HepG2 (cell line): ENCODE results near the gene CELF2. TPM values are rescaled to one million over a fixed set of nuclear protein-coding genes. Genes with fewer than 3 reads are reported as not detected.

Experiments used
- ATAC-seq: fragments of 200-7000 bp; cut with Tn5 transposase; 3 replicates; pipeline ENCODE4 v1.9.1; 2020; ENCODE audit warnings: mild to moderate bottlenecking, moderate library complexity
- BruUV-seq: library from RNA; stranded (reverse); fragments of 400-500 nt; replicated peaks from 2 replicates; lab custom pipeline; 2021; lab: Mats Ljungman, UMichigan
- CTCF ChIA-PET: fragments of 300-600 bp; formaldehyde crosslinking; extraction: SDS; loops from one replicate; lab custom pipeline; 2021; ENCODE audit warnings: low total read pairs, inconsistent platforms, low intra/inter-chr PET ratio; lab: Yijun Ruan, JAX
- POLR2A ChIA-PET: fragments of 350-600 bp; sonication (Branson Sonifier 250); formaldehyde crosslinking; loops from one replicate; lab custom pipeline; 2020; ENCODE audit warnings: antibody characterized with exemption, inconsistent platforms; lab: Yijun Ruan, JAX
- DNase-seq: peaks from one replicate; pipeline ENCODE4 v3.0.0-alpha.2; 2015; ENCODE audit warnings: low spot score
- FAIRE-seq: peaks from 3 replicates; lab custom pipeline; 2011; peaks lifted over from hg19 to GRCh38; lab: Jason Lieb, UNC
- H2AFZ ChIP-seq: one replicate; pipeline ENCODE4 v1.6.1; 2011; ENCODE audit warnings: low read length, inconsistent platforms
- H3K27ac ChIP-seq: fragments of 300-600 bp; 3 replicates; pipeline ENCODE4 v1.8.0; 2011; ENCODE audit warnings: mixed run types, mild to moderate bottlenecking, mixed read lengths, low read length, inconsistent platforms; ENCODE audit not compliant: insufficient read depth; ENCODE audit errors: extremely low read length
- H3K27me3 ChIP-seq, 2 experiments: fragments of 200-600 bp in 1 of 2; 2 replicates in 1 of 2; 3 replicates in 1 of 2; pipeline versions ENCODE4 v1.6.0 to v1.8.0; 2011; ENCODE audit warnings: low read length in 2 of 2, mild to moderate bottlenecking in 2 of 2, moderate library complexity in 2 of 2, inconsistent platforms in 1 of 2; ENCODE audit not compliant: insufficient read depth in 2 of 2, control insufficient read depth in 1 of 2
- H3K36me3 ChIP-seq, 2 experiments: fragments of 200-600 bp in 1 of 2; replicated peaks in 1 of 2; 2 replicates in 1 of 2; 3 replicates in 1 of 2; pipeline versions ENCODE4 v1.5.1 to v1.8.0; 2011; ENCODE audit warnings: low read length in 2 of 2, inconsistent platforms in 1 of 2; ENCODE audit not compliant: insufficient read depth in 2 of 2, control insufficient read depth in 1 of 2
- H3K4me1 ChIP-seq: 2 replicates; pipeline ENCODE4 v1.5.1; 2012; ENCODE audit warnings: low read length, inconsistent platforms; ENCODE audit not compliant: insufficient read depth
- H3K4me2 ChIP-seq: 2 replicates; pipeline ENCODE4 v1.6.0; 2011; ENCODE audit warnings: low read depth, low read length, inconsistent platforms
- H3K4me3 ChIP-seq, 3 experiments: fragments of 200-600 bp in 1 of 3; sonication (generic), shearing (Covaris generic) in 1 of 3; replicated peaks in 1 of 3; 2 replicates each; pipeline ENCODE4 v1.5.1; 2011 to 2016; ENCODE audit warnings: low read length in 3 of 3, inconsistent platforms in 2 of 3, low read depth in 2 of 3, mild to moderate bottlenecking in 2 of 3, control low read depth in 1 of 3, mixed read lengths in 1 of 3; ENCODE audit not compliant: insufficient read depth in 1 of 3
- H3K79me2 ChIP-seq: one replicate; pipeline ENCODE4 v1.6.1; 2011; ENCODE audit warnings: low read length, inconsistent platforms; ENCODE audit not compliant: insufficient read depth
- H3K9ac ChIP-seq: 2 replicates; pipeline ENCODE4 v1.6.0; 2011; ENCODE audit warnings: mild to moderate bottlenecking, low read depth, low read length, inconsistent platforms; ENCODE audit not compliant: insufficient read depth
- H3K9me3 ChIP-seq: 2 replicates; pipeline ENCODE4 v1.5.1; 2012; ENCODE audit warnings: mild to moderate bottlenecking, low read length
- H4K20me1 ChIP-seq: 2 replicates; pipeline ENCODE4 v1.6.0; 2011; ENCODE audit warnings: inconsistent platforms, mild to moderate bottlenecking, low read length, moderate library complexity; ENCODE audit not compliant: insufficient read depth
- AKAP8 ChIP-seq: sonication (generic); formaldehyde crosslinking; IDR thresholded peaks from 2 replicates; pipeline ENCODE4 v1.5.1; 2020; ENCODE audit warnings: mild to moderate bottlenecking, missing genetic modification reagents
- CHD4 ChIP-seq: fragments of 200-600 bp; sonication (generic); IDR thresholded peaks from 2 replicates; pipeline ENCODE4 v1.7.0; 2017; ENCODE audit warnings: mild to moderate bottlenecking, low read length, borderline replicate concordance
- GMEB2 ChIP-seq: IDR thresholded peaks from 2 replicates; pipeline ENCODE4 v1.6.1; 2016; ENCODE audit warnings: missing biosample characterization, missing genetic modification reagents, low read depth
- MAFF ChIP-seq: IDR thresholded peaks from 2 replicates; pipeline ENCODE4 v1.6.1; 2011; ENCODE audit warnings: low read depth, low read length, improper control_type of control experiment
- MXD1 ChIP-seq: sonication (generic); formaldehyde crosslinking; IDR thresholded peaks from 2 replicates; pipeline ENCODE4 v1.4.0; 2020; ENCODE audit warnings: mild to moderate bottlenecking, missing genetic modification reagents
- NFIB ChIP-seq: sonication (generic); formaldehyde crosslinking; IDR thresholded peaks from 2 replicates; pipeline ENCODE4 v1.9.0; 2021; ENCODE audit warnings: missing genetic modification reagents, mild to moderate bottlenecking, borderline replicate concordance
- NRL ChIP-seq: sonication (generic); formaldehyde crosslinking; IDR thresholded peaks from 2 replicates; pipeline ENCODE4 v1.5.0; 2020; ENCODE audit warnings: missing genetic modification reagents, mild to moderate bottlenecking, moderate library complexity, borderline replicate concordance
- SNAPC4 ChIP-seq: sonication (generic); formaldehyde crosslinking; IDR thresholded peaks from 2 replicates; pipeline ENCODE4 v1.4.0; 2020; ENCODE audit warnings: mild to moderate bottlenecking, missing genetic modification reagents
- TBX3 ChIP-seq: fragments of 450-650 bp; IDR thresholded peaks from 2 replicates; pipeline ENCODE4 v1.6.1; 2017; ENCODE audit warnings: antibody characterized with exemption, mild to moderate bottlenecking, inconsistent platforms, borderline replicate concordance
- TRIM22 ChIP-seq: fragments of 450-650 bp; IDR thresholded peaks from 2 replicates; pipeline ENCODE4 v1.6.1; 2017
- ZNF124 ChIP-seq: sonication (generic); formaldehyde crosslinking; IDR thresholded peaks from 2 replicates; pipeline ENCODE4 v1.4.0; 2020; ENCODE audit warnings: missing genetic modification reagents
- ZNF296 ChIP-seq: sonication (generic); formaldehyde crosslinking; conservative IDR thresholded peaks from 2 replicates; pipeline ENCODE4 v1.5.0; 2020; ENCODE audit warnings: mild to moderate bottlenecking, missing genetic modification reagents
- ZNF557 ChIP-seq: sonication (generic); formaldehyde crosslinking; IDR thresholded peaks from 2 replicates; pipeline ENCODE4 v1.4.0; 2020; ENCODE audit warnings: missing genetic modification reagents
- ZNF569 ChIP-seq: sonication (generic); formaldehyde crosslinking; IDR thresholded peaks from 2 replicates; pipeline ENCODE4 v1.5.0; 2020; ENCODE audit warnings: mild to moderate bottlenecking, missing genetic modification reagents, moderate library complexity, borderline replicate concordance
- ZNF772 ChIP-seq: sonication (generic); formaldehyde crosslinking; IDR thresholded peaks from 2 replicates; pipeline ENCODE4 v1.5.0; 2020; ENCODE audit warnings: mild to moderate bottlenecking, missing genetic modification reagents
- ZNF792 ChIP-seq: IDR thresholded peaks from 2 replicates; pipeline ENCODE4 v1.6.1; 2016
- WGBS: methylation state at CpG from one replicate; pipeline ENCODE4 v1.1.6; 2017; ENCODE audit warnings: low lambda C conversion rate; 5-methylcytosine and 5-hydroxymethylcytosine counted together
- in situ Hi-C: cut with HindIII; loops from 2 replicates; pipeline ENCODE4 v1.10.0; 2017; ENCODE audit warnings: low pct_unique_long_range_greater_than_20kb; ENCODE audit not compliant: extremely low pct_ligation_motif_present
- intact Hi-C: fragments of 100-400 bp; cut with micrococcal nuclease; formaldehyde crosslinking; loops from one replicate; pipeline ENCODE4 v1.10.0; 2022; ENCODE audit not compliant: unreplicated experiment
- polyA plus RNA-seq, 8 experiments: library from polyadenylated mRNA; depleted of rRNA in 3 of 8; stranded (reverse) in 7 of 8; unstranded in 1 of 8; fragments of >200 nt; fragmentation: Illumina TruSeq in 4 of 8; extraction: Trizol in 4 of 8; gene quantifications; 2 replicates each; pipeline versions ENCODE4 v1.2.1 to v1.2.3, GENCODE V29; 2011 to 2016; ENCODE audit warnings: low read depth in 4 of 8, missing spikeins in 1 of 8, mixed read lengths in 1 of 8; ENCODE audit not compliant: insufficient read depth in 1 of 8
- total RNA-seq, 5 experiments: library from RNA; depleted of rRNA; stranded (reverse); fragments of >200 nt; fragmentation: Illumina TruSeq; extraction: Trizol; gene quantifications; 2 replicates each; pipeline ENCODE4 v1.2.3, GENCODE V29; 2016; ENCODE audit warnings: low read depth in 1 of 5

CELF2 gene
- total and polyA plus RNA-seq, 2 of the 13 experiments (the other 11 are each of a cell fraction or from before 2014, with no cell fraction given), result not detected

GRCh38 chr10:11288302-11288701 lies 270.6 kb downstream of the CELF2 start (continued):
- TF ChIP-seq GMEB2 (CRISPR knock-in tag) (no peak), TRIM22 (no peak), ZNF569 (no peak), ZNF792 (CRISPR knock-in tag) (no peak), MXD1 (no peak), ZNF296 (no peak), ZNF124 (CRISPR knock-in tag) (no peak), TBX3 (no peak)

- FAIRE-seq (no peak), DNase-seq (no peak), ATAC-seq (no peak)
- H2AFZ ChIP-seq, result no peak overlapping the region
- in situ Hi-C loops (no loop called here), intact Hi-C loops (no loop called here)
- WGBS, result 59% methylated on average over 22 of the region's 24 CpGs
- no peak overlapping the region for H3K4me3 ChIP-seq
- no peak overlapping the region for H3K4me2 ChIP-seq
- CTCF ChIA-PET, result no interaction called here
- no peaks in the 10 kb centered on the region for H3K79me2 ChIP-seq
- no peaks in the 10 kb centered on the region for H3K36me3 ChIP-seq
- peaks cover 0 to 27% of the 10 kb centered on the region in 2 experiments; a peak in 3 of 5 replicates for H3K27me3 ChIP-seq
- H4K20me1 ChIP-seq, result no peaks in the 10 kb centered on the region
- no peaks in the 10 kb centered on the region for H3K4me1 ChIP-seq
- BruUV-seq, result no TSS peak
- no peaks in the 10 kb centered on the region for H3K9me3 ChIP-seq
- no peak overlapping the region for H3K27ac ChIP-seq
- H3K9ac ChIP-seq, result no peak overlapping the region
- POLR2A ChIA-PET, result no interaction called here
- TF ChIP-seq NRL (CRISPR knock-in tag) (no peak), NFIB (CRISPR knock-in tag) (no peak), AKAP8 (CRISPR knock-in tag) (no peak), ZNF557 (no peak), MAFF (no peak), CHD4 (no peak), ZNF772 (CRISPR knock-in tag) (no peak), SNAPC4 (CRISPR knock-in tag) (no peak)
Observed at GRCh38 chr10:11290156-11290890, 272.7 kb downstream of the CELF2 start.
